ENCODE results near the gene RGS12. TPM values are rescaled to one million over a fixed set of nuclear protein-coding genes. Genes with fewer than 3 reads are reported as not detected.

The RGS12 gene
- total RNA-seq, 1 donor from 2014 or later = 33.8 TPM

DNA sequence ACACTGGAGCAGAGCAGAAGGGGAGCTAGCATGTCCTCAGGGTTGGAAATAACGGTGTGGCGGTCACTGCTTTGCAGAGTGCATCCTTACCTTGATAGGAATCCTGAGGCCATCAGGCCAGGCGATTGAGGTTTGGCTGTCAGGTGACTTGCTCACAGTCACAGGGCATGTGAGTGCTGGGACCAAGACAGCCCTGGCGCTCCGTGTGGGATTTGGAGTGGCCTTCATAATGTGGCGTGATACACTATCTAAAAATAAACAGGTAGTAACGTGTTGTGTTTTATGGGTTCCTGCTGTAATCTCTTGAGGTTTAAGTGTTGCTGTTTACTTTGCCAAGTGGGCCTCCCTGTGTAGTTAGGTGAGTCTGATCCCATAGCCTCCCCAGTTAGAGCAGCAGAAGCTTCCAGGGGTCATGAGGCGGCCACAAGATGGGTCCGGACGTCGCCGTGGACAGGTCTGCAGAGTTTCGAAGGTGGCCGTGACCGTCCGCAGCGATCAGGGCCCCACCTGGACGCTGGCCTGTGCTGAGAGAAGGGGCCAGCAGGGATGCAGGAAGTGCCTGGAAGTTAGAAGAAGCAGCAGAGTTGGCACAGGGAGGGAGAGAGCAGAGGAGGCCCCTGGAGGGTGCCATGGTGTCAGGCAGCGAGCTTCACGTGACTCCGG lies 27.7 kb downstream of the RGS12 start:
- TF ChIP-seq, protein P1, sequence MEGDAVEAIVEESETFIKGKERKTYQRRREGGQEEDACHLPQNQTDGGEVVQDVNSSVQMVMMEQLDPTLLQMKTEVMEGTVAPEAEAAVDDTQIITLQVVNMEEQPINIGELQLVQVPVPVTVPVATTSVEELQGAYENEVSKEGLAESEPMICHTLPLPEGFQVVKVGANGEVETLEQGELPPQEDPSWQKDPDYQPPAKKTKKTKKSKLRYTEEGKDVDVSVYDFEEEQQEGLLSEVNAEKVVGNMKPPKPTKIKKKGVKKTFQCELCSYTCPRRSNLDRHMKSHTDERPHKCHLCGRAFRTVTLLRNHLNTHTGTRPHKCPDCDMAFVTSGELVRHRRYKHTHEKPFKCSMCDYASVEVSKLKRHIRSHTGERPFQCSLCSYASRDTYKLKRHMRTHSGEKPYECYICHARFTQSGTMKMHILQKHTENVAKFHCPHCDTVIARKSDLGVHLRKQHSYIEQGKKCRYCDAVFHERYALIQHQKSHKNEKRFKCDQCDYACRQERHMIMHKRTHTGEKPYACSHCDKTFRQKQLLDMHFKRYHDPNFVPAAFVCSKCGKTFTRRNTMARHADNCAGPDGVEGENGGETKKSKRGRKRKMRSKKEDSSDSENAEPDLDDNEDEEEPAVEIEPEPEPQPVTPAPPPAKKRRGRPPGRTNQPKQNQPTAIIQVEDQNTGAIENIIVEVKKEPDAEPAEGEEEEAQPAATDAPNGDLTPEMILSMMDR (conservative IDR thresholded peaks at IDR 0.05; ENCODE audit: low read depth, low read length) = no peak

DNA sequence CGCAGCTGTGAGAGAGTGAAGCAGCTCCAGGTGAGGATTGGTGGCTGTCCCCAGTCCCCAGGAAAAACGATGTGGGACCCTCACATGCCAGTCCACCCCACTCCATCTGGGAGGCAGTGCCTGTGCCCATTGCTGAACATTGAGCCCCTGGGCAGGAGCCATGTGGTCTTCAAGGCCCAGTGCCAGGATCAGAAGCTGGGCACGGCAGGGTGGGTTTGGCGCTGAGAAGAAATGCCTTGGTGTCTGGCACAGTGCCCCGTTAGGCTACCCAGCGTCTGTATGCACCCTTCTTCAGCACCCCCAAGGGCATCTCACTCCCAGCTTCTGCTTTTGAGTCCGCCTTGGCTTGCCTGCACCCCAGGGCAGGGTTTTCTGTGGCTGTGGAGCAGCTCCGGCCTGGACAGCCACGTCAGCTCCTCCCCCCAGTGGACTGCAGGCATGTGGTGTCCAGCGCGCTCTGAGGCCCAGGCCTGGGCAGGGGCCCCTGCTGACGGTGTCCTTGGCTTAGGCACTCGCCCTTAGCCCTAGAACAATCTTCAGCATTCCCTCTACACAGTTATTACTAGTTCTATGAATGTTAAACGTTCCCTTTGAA lies 28.6 kb downstream of the RGS12 start:
- TF ChIP-seq, protein P1 (conservative IDR thresholded peaks at IDR 0.05; ENCODE audit: low read depth, low read length) = no peak
- DNase-seq (ENCODE audit: low read depth) = no peak
- H3K4me3 ChIP-seq (ENCODE audit: low read depth, low read length) = no peak overlapping the region

More for the DNA sequence above, 27.7 kb downstream of the RGS12 start:
- DNase-seq (ENCODE audit: low read depth) = no peak
- no peak overlapping the region for H3K4me3 ChIP-seq (ENCODE audit: low read depth, low read length)

DNA sequence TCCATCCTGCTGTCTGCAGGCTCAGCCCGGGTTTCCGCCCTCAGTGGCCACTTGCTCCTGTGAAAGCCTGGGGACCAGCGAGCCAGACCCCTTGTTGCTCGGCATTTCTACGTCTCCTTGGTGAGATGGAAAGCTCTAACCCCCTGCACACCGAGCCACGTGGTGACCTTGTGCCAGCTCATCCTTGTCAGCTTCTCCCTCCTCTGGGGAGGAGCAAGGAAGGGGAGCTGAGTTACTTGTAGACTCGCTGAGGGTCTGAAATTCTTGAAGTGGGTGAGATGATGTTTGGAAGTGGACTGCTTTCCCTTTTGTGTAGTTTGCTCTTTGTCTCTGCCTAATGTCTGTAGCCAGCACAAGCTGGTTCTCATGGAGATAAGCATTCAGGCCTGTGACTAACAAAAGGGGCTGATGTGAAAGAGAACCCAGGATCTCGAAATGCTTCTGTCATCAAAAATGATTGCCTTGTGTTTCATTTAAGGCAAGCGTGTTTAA lies 29.3 kb downstream of the RGS12 start:
- TF ChIP-seq, protein P1 (conservative IDR thresholded peaks at IDR 0.05; ENCODE audit: low read depth, low read length) = no peak
- DNase-seq (ENCODE audit: low read depth) = no peak
- no peak overlapping the region for H3K4me3 ChIP-seq (ENCODE audit: low read depth, low read length)

DNA sequence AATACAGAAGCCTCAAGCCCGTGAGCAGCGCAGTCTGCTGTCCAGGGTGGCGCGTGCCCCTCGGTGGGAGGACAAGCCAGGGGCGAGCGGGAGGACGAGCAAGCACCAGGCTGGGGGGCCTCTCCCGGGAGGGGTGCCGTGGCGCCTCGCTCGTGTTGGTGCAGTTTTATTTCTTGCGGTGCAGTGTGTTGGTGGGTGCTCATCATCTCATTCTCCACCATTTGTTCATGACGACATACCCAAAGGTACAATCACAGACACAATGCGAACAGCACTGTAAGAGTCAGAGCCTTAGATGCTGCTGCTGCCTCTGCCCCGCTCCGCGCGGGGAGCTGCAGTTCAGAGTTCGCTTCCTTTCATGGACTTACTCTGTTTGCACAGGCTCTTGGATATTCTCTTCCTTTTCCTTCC lies 30.3 kb downstream of the RGS12 start:
- TF ChIP-seq, protein P1 (conservative IDR thresholded peaks at IDR 0.05; ENCODE audit: low read depth, low read length) = no peak
- DNase-seq (ENCODE audit: low read depth) = no peak
- H3K4me3 ChIP-seq (ENCODE audit: low read depth, low read length) = no peak overlapping the region

DNA sequence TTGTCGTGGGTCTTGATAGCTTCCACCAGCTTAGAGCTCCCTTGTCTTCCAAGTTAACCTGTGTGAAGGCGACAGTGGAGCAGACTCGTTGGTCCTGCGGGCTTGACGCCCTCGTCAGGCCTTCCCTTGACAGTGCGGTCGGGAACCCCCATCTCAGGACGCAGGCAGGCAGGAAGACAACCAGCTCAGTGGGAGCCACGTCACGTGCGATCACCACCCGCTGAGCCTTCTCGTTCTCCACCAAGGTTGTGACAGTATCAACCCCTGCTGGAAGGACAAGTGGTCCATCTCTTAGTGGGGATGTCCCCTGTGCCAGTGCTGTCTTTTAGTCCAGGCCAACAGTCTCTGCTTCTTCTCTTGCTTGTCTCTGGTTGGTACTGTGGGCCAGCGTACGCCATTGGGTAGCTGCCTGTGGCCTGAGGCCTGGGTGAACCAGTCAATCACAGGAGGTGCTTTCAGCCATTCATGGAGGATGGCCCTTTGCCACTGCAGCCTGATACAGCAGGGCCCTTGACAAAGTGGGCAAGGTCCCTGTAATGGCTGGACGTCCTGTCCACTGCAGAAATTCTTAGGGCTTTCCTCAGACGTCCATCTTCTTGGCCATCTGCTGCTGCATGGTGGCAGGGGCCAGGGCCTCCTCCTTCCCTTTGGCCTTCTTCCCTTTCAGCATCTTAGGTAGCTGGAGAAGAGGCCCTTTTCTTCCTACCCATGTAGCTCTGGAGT lies 31.4 kb downstream of the RGS12 start:
- no peak overlapping the region for H3K4me3 ChIP-seq (ENCODE audit: low read depth, low read length)
- DNase-seq (ENCODE audit: low read depth) = no peak
- TF ChIP-seq, protein P1 (conservative IDR thresholded peaks at IDR 0.05; ENCODE audit: low read depth, low read length) = no peak

DNA sequence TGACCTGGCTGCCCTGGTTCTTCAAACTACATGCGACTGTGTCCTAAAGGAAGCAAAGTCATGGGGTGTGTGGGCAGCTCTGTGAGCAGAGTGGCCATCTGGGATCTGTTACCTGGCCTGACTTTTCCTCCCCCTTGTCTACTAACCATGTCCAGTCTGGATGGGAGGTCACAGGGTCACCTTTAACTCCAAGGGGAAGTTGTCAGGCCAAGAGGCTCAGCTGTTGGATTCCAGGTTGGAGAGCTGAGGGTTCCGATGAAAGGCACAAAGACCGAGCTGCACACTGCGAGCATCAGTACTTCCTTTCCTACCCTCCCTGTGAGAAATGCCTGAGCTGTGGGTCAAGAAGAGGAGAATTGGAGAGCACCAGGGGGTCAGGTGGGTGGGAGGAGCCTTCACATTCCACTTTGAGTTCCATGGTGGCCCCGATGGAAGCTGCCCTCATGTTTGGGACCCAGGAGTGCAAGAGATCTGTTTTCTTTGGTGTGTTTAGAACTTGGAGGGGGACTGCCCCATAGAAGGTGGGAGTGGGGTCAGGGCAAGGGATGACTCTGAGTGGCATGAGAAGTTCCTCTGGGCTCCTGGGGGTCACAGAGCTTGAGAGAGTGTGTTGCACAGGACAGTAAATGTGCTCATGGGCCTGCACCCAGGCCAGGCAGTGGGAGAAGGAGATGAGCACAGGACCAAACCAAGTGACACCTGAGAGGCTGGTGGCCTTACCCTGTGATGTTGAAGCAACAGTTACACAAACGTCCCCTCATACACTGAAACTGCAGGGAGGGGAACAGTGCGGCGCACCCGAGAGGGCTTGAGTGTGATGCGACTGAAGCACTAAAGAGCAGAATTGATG lies 36.2 kb downstream of the RGS12 start:
- H3K4me3 ChIP-seq (ENCODE audit: low read depth, low read length) = no peak overlapping the region
- DNase-seq (ENCODE audit: low read depth) = no peak
- TF ChIP-seq, protein P1 (conservative IDR thresholded peaks at IDR 0.05; ENCODE audit: low read depth, low read length) = no peak
